ENCODE results near the gene SNN. TPM values are rescaled to one million over a fixed set of nuclear protein-coding genes. Genes with fewer than 3 reads are reported as not detected.

The SNN gene
- total RNA-seq, 3 donors from 2014 or later, result 16.4 to 68.3 (median 18.7) TPM

DNA sequence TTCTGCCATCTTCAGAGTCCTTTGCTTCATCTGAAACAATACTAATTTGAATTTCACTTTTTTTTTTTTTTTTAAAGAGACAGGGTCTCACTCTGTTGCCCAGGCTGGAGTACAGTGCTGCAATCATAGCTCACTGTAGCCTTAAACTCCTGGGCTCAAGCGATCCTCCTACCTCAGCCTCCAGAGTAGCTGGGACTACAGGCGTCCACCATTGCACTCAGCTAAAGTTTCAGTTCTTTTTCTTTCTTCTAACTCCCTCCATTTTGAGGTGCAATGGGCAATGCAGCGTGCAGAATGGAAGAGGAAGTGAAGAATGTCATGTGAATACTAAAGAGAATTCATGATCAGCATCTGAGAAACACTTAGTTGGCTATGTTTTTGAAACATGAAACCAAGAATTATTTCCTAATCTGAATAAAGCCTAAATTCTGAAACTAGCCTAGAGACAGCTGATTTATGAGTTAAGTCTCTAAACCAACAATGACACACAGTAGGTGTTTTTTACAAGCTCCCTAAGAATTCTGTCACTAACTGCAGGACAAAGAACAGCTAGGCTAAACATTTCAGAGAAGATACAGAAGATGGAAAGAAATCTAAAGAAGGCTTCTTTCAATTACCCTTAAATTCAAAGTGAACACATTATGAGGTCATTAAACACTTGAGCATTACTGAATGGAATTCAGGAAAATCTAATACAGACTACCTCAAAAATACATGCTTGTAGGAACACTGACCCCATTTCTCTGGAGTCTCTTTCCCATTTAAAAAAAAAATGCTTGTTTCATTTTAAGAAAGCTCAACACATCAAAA is 21.0 kb downstream of the SNN start:
- no peak overlapping the region for H3K4me3 ChIP-seq
- H3K36me3 ChIP-seq, result no peaks in the 10 kb centered on the region
- no peaks in the 10 kb centered on the region for H3K9me3 ChIP-seq
- H3K27ac ChIP-seq, result no peak overlapping the region
- no peaks in the 10 kb centered on the region for H3K27me3 ChIP-seq
- H3K4me1 ChIP-seq, result no peaks in the 10 kb centered on the region
- intact Hi-C loops (cut with DNase I; ENCODE audit: low total_unique reads), result no loop called here
- no peak for DNase-seq (ENCODE audit: low spot score in 2 of 2)
- TF ChIP-seq, protein P1, sequence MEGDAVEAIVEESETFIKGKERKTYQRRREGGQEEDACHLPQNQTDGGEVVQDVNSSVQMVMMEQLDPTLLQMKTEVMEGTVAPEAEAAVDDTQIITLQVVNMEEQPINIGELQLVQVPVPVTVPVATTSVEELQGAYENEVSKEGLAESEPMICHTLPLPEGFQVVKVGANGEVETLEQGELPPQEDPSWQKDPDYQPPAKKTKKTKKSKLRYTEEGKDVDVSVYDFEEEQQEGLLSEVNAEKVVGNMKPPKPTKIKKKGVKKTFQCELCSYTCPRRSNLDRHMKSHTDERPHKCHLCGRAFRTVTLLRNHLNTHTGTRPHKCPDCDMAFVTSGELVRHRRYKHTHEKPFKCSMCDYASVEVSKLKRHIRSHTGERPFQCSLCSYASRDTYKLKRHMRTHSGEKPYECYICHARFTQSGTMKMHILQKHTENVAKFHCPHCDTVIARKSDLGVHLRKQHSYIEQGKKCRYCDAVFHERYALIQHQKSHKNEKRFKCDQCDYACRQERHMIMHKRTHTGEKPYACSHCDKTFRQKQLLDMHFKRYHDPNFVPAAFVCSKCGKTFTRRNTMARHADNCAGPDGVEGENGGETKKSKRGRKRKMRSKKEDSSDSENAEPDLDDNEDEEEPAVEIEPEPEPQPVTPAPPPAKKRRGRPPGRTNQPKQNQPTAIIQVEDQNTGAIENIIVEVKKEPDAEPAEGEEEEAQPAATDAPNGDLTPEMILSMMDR (IDR thresholded peaks at IDR 0.05), result no peak
- no peak for TF ChIP-seq POLR2A (IDR thresholded peaks at IDR 0.05)
- no peak for TF ChIP-seq POLR2AphosphoS5 (IDR thresholded peaks at IDR 0.05)

DNA sequence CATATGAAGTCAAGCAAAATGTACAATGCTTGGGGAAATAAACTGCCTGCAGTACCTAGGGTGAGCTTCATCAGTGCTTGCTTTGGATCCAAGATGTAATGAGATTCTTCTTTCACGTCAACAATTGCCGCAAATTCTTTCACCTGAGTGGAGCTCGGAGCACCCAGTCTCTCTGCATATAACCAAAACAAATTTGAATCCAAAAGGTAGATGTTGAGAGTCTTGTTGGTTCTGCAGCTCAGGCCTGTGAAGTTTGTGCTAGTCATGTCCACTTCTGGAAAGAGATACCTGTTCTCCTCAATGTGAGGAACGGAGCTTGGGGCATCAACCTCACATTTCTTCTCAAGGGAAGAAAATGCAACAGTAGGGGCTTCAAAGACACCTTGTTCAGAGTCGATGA is 23.0 kb downstream of the SNN start:
- intact Hi-C loops (cut with DNase I; ENCODE audit: low total_unique reads), result no loop called here
- Histone ChIP-seq H3K4me1 (no peaks in the 10 kb centered on the region), H3K27ac (no peak overlapping the region), H3K27me3 (no peaks in the 10 kb centered on the region), H3K36me3 (no peaks in the 10 kb centered on the region), H3K9me3 (no peaks in the 10 kb centered on the region), H3K4me3 (no peak overlapping the region)
- no peak for TF ChIP-seq POLR2AphosphoS5 (IDR thresholded peaks at IDR 0.05)
- TF ChIP-seq, protein P1 (IDR thresholded peaks at IDR 0.05), result no peak
- TF ChIP-seq POLR2A (IDR thresholded peaks at IDR 0.05), result no peak
- no peak for DNase-seq (ENCODE audit: low spot score in 2 of 2)

DNA sequence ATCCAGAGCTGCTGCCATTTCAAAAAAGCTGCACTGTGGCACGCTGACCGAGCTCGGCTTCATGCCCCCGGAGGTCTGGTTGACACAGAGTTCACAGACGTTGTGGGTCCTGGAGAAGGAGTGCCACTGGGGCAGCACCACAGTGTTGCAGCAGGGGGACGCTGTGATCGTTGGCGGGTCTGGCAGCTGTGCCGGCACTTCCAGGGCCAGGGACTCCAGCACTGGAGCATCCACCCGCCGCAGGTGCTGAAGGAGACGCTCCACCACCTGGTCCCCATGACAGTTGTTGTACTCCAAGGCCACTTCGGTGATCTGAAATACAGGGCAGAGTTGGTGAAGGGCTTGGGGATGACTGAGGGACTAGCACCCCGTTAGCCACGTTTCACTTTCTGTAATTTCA is 23.5 kb downstream of the SNN start:
- no peaks in the 10 kb centered on the region for H3K27me3 ChIP-seq
- no peak overlapping the region for H3K4me3 ChIP-seq
- H3K27ac ChIP-seq, result no peak overlapping the region
- no peaks in the 10 kb centered on the region for H3K9me3 ChIP-seq
- H3K4me1 ChIP-seq, result no peaks in the 10 kb centered on the region
- intact Hi-C loops (cut with DNase I; ENCODE audit: low total_unique reads), result no loop called here
- H3K36me3 ChIP-seq, result no peaks in the 10 kb centered on the region
- TF ChIP-seq POLR2A (IDR thresholded peaks at IDR 0.05) (no peak), POLR2AphosphoS5 (IDR thresholded peaks at IDR 0.05) (no peak)
- TF ChIP-seq, protein P1 (IDR thresholded peaks at IDR 0.05), result no peak
- DNase-seq (ENCODE audit: low spot score in 2 of 2), result no peak

DNA sequence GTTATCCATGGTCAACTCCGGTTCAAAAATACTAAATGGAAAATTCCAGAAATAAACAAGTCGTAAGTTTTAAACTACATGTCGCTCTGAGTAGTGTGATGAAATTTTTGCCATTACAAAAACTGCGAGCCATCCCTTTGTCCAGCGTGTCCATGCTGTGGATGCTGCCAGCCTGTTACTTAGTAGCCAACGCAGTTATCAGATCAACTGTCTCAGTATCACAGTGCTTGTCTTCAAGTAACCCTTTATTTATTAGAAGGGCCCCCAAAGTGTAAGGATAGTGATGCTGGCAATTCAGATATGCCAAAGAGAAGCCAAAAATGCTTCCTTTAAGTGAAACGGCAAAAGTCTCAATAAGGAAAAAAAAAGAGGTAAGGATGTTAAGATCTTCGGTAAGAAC is 23.9 kb downstream of the SNN start:
- TF ChIP-seq POLR2A (IDR thresholded peaks at IDR 0.05) (no peak), POLR2AphosphoS5 (IDR thresholded peaks at IDR 0.05) (no peak)
- TF ChIP-seq, protein P1 (IDR thresholded peaks at IDR 0.05), result no peak
- H3K36me3 ChIP-seq, result peaks cover 2% of the 10 kb centered on the region
- H3K4me3 ChIP-seq, result no peak overlapping the region
- DNase-seq (ENCODE audit: low spot score in 2 of 2), result no peak
- no peak overlapping the region for H3K27ac ChIP-seq
- H3K4me1 ChIP-seq, result no peaks in the 10 kb centered on the region
- intact Hi-C loops (cut with DNase I; ENCODE audit: low total_unique reads), result no loop called here
- no peaks in the 10 kb centered on the region for H3K27me3 ChIP-seq
- no peaks in the 10 kb centered on the region for H3K9me3 ChIP-seq

GRCh38 chr16:11692651-11693050 is 24.4 kb downstream of the SNN start:
- no peaks in the 10 kb centered on the region for H3K4me1 ChIP-seq
- H3K27ac ChIP-seq, result no peak overlapping the region
- no peak overlapping the region for H3K4me3 ChIP-seq
- TF ChIP-seq POLR2A (IDR thresholded peaks at IDR 0.05) (no peak), POLR2AphosphoS5 (IDR thresholded peaks at IDR 0.05) (no peak)
- TF ChIP-seq, protein P1 (IDR thresholded peaks at IDR 0.05), result no peak
- intact Hi-C loops (cut with DNase I; ENCODE audit: low total_unique reads), result no loop called here
- peaks cover 6% of the 10 kb centered on the region for H3K36me3 ChIP-seq
- DNase-seq (ENCODE audit: low spot score in 2 of 2), result no peak
- no peaks in the 10 kb centered on the region for H3K9me3 ChIP-seq
- H3K27me3 ChIP-seq, result no peaks in the 10 kb centered on the region

All from breast epithelium (tissue), 4 donors.